K562 (cell line): ENCODE measurements around the gene ZMYND8. TPM values are rescaled to one million over a fixed set of nuclear protein-coding genes. Genes with fewer than 3 reads are reported as not detected.
A peak's percentile ranks its signal among the peaks of the same experiment; 100 is the strongest.

Experiments
- ATF3 ChIP-seq, 2 experiments: fragments of 450-650 bp in 1 of 2; sonication (generic) in 1 of 2; formaldehyde crosslinking in 1 of 2; IDR thresholded peaks in 1 of 2; conservative IDR thresholded peaks in 1 of 2; 2 replicates each; pipeline versions ENCODE4 v1.6.1 to v1.8.1; 2016 to 2023; ENCODE audit warnings: mild to moderate bottlenecking in 2 of 2, moderate library complexity in 2 of 2, inconsistent platforms in 1 of 2, missing genetic modification reagents in 1 of 2
- ELF2 ChIP-seq: fragments of 250-450 bp; sonication (Bioruptor Pico); IDR thresholded peaks from 2 replicates; pipeline ENCODE4 v1.5.0; 2021; ENCODE audit warnings: mild to moderate bottlenecking
- GATAD2A ChIP-seq: fragments of 450-650 bp; IDR thresholded peaks from 2 replicates; pipeline ENCODE4 v1.6.1; 2017
- MBD2 ChIP-seq: sonication (generic); IDR thresholded peaks from 2 replicates; pipeline ENCODE4 v1.6.1; 2016; ENCODE audit warnings: low read depth, borderline replicate concordance
- PHB ChIP-seq: fragments of 250-450 bp; sonication (Bioruptor Pico); IDR thresholded peaks from 2 replicates; pipeline ENCODE4 v1.5.0; 2021
- POLR2AphosphoS2 ChIP-seq: IDR thresholded peaks from 2 replicates; pipeline ENCODE4 v1.6.1; 2012; ENCODE audit warnings: low read length, improper control_type of control experiment
- TCF7 ChIP-seq: sonication (generic); IDR thresholded peaks from 2 replicates; pipeline ENCODE4 v1.6.1; 2016; ENCODE audit warnings: antibody characterized with exemption, borderline replicate concordance
- polyA plus RNA-seq, 8 experiments: library from polyadenylated mRNA; depleted of rRNA in 4 of 8; stranded (reverse) in 5 of 8; unstranded in 3 of 8; fragments of >200 nt; fragmentation: Nextera tagmentation in 2 of 8; fragmentation: Illumina TruSeq in 1 of 8; extraction: Ambion mirVana in 2 of 8; extraction: Trizol in 1 of 8; gene quantifications; 2 replicates each; pipeline versions ENCODE4 v1.2.1 to v1.2.3, GENCODE V29; 2011 to 2014; ENCODE audit warnings: inconsistent platforms in 1 of 8, missing spikeins in 1 of 8
- total RNA-seq, 7 experiments: library from RNA; depleted of rRNA in 6 of 7; stranded (reverse); fragments of >200 nt in 6 of 7; fragmentation: Illumina TruSeq in 2 of 7; extraction: Trizol in 2 of 7; gene quantifications; 2 replicates each; pipeline versions ENCODE4 v1.2.1 to v1.2.3, GENCODE V29; 2011 to 2021; ENCODE audit warnings: low replicate concordance in 1 of 7
- TF ChIP-seq, protein P1 (sequence below): fragments of 450-650 bp; IDR thresholded peaks from 2 replicates; pipeline ENCODE4 v1.7.1; 2018; ENCODE audit warnings: mild to moderate bottlenecking, low read depth; ENCODE audit not compliant: partially characterized antibody
- TF ChIP-seq, protein P2 (sequence below): fragments of 250-450 bp; sonication (Bioruptor Pico); IDR thresholded peaks from 2 replicates; pipeline ENCODE4 v1.5.0; 2021; ENCODE audit warnings: mild to moderate bottlenecking, borderline replicate concordance

The ZMYND8 gene
- total and polyA plus RNA-seq, 9 of the 15 experiments (the other 6 are each of a cell fraction or from before 2014, with no cell fraction given): 31.8 to 148 (median 71.9) TPM

GRCh38 chr20:47317127-47317895, 39.2 kb downstream of the ZMYND8 start (continued):
- TF ChIP-seq ATF3 (IDR thresholded peaks at IDR 0.05) (peak; percentile 78), ATF3 (CRISPR knock-in tag; conservative IDR thresholded peaks at IDR 0.05) (no peak), GATAD2A (no peak), TCF7 (no peak), ELF2 (CRISPR knock-in tag) (no peak), PHB (CRISPR knock-in tag) (no peak), MBD2 (0 out of 2 replicates have a peak, but pooled peaks have one; percentile 29), POLR2AphosphoS2 (0 out of 2 replicates have a peak, but pooled peaks have one; percentile 50)
- TF ChIP-seq, protein P1, sequence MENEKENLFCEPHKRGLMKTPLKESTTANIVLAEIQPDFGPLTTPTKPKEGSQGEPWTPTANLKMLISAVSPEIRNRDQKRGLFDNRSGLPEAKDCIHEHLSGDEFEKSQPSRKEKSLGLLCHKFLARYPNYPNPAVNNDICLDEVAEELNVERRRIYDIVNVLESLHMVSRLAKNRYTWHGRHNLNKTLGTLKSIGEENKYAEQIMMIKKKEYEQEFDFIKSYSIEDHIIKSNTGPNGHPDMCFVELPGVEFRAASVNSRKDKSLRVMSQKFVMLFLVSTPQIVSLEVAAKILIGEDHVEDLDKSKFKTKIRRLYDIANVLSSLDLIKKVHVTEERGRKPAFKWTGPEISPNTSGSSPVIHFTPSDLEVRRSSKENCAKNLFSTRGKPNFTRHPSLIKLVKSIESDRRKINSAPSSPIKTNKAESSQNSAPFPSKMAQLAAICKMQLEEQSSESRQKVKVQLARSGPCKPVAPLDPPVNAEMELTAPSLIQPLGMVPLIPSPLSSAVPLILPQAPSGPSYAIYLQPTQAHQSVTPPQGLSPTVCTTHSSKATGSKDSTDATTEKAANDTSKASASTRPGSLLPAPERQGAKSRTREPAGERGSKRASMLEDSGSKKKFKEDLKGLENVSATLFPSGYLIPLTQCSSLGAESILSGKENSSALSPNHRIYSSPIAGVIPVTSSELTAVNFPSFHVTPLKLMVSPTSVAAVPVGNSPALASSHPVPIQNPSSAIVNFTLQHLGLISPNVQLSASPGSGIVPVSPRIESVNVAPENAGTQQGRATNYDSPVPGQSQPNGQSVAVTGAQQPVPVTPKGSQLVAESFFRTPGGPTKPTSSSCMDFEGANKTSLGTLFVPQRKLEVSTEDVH: no peak
- TF ChIP-seq, protein P2, sequence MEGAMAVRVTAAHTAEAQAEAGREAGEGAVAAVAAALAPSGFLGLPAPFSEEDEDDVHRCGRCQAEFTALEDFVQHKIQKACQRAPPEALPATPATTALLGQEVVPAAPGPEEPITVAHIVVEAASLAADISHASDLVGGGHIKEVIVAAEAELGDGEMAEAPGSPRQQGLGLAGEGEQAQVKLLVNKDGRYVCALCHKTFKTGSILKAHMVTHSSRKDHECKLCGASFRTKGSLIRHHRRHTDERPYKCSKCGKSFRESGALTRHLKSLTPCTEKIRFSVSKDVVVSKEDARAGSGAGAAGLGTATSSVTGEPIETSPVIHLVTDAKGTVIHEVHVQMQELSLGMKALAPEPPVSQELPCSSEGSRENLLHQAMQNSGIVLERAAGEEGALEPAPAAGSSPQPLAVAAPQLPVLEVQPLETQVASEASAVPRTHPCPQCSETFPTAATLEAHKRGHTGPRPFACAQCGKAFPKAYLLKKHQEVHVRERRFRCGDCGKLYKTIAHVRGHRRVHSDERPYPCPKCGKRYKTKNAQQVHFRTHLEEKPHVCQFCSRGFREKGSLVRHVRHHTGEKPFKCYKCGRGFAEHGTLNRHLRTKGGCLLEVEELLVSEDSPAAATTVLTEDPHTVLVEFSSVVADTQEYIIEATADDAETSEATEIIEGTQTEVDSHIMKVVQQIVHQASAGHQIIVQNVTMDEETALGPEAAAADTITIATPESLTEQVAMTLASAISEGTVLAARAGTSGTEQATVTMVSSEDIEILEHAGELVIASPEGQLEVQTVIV (CRISPR knock-in tag): no peak
